Superior temporal gyrus (tissue), 1 donor: ENCODE results near the gene CACFD1.
A peak's percentile ranks its signal among the peaks of the same experiment; 100 is the strongest.

ENCODE experiments used
- DNase-seq: peaks from one replicate; pipeline ENCODE4 v3.0.0-alpha.2; 2016; ENCODE audit errors: extremely low spot score

CACFD1 gene

DNA sequence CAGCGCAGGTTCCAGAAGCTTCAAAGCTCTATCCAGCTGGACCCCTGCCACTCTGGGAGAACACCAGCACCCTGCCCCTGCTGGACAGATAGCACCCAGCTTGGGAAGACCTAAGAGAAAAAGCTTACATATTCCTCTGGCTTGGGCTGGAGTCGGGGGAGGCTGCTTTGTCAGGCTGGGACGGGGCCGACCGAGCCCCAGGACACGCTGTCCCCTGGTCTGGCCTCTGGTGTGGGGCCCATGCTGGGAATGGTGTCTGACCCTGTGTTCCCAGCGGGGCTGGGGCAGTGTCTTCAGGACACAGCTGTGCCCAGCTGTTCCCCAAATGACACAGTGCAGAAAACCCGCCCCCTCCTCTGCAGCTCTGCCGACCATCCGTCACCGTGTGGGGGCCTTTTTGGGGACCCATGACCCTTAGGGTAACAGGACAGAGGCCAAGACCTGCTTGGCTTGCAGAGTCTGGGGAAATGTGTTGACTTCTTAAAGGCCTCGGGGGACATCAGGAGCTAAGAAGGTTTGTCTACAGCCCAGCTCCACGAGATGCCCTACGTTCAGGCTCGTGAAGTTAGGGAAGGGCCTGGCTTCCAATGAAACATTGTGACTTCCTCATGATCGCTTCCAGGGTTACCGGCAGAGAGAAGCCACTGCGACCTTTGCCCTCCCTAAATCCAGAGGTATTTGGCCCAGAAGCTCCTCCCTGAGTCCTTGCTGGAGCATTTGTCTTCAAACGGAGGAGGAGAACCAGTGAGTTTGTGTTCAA, 39.5 kb downstream of the CACFD1 start:
- no peak for DNase-seq

DNA sequence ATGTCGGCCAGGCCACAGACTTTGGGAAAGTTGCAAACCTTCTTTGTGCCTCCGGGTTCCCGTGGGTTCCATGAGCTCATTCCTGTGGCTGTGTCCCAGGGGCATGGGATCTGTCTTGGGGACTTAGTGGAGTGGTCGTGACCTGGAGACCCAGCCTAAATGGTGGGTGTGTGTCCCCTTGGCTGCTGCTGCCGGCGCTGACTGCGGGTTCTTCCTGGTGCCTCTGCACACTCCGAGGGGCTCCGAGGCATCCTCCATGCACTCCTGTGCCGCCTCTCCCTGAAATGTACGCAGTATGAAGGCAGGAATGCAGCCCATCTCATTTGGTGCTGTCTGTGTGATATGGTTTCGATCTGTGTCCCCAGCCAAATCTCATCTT, 40.1 kb downstream of the CACFD1 start:
- DNase-seq, result no peak

DNA sequence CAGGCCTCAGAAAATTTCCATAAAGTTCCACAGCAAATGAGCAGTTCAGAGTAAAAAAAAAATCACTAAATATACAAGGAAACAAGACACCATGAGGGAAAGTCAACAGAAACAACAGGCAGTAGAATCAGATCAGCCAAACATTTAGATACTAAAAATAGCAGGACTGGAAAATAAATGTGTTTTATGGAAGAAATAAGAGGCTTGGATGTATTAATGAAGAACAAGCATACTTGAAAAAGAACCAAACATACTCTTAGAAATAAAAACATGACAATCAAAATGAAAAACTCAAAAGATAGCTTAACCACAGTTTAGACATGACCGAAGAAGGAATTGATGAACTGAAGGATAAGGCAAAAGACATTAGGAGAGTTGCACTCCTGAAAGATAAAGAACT, 42.3 kb downstream of the CACFD1 start:
- no peak for DNase-seq

DNA sequence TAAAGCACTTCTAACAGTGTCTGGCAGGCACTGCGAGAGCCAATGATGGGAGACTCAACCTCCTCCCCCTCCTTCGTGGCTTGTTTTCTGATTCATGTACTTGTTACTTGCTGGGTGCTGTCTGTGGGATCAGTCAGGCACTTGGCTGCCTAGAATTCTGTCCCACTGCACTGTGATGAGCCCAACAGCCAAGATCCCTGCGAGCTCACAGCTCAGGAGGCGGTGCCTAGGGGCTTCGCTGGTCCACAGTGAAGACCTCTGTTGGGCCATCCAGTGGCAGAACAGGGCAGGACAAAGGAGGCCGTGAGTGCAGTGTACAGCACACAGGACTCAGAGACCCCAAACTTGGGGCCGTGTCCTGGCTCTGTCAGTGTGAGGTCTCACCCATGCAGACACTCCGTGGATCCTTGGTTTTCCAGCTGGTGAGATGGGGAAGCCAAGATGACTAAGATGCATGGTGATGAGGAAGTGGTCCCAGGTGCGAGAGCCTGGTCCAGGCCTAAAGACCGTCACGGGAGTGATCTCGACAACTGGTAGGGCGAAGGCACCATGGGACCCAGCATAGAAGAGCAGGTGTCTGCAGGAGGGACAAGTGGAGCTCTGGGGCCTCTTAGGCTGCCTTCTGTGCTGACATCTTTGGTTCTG, 45.5 kb downstream of the CACFD1 start:
- no peak for DNase-seq

DNA sequence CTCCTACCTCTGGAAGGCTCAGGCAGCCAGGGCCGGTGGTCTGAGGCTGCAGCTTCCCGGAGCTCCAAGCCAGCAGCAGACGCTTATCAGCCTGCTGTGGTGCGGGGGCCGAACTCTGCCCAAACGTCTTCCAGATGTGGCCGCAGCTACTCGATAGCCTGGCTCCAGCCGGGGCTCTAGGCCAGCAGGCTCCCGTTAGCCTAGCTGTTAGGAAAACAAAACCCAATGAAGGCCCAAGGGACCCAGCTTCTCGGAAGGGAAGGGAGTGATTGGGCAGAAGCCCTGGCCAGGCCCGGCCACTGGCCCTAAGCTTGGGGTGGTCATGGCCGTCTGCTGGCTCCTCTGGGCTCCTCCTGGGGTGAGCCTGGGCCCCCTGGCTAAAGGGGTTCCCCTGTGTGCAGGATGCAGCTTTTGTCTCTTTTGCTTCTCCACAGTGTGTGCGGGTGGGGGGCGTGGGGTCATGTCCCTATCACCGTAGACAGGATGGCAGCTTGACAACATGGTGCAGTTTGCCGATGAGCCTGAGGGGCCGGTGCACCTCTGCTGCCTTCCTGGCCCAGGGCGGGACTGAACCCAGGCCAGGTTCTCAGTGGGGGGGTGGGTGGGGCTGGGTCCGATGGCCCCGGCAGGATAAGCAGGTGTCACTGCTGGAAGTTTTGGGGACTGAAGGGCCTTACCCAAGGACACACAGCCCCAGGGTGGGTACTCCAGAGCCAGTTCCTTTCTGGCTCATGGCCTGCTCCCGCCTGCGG, 46.3 kb downstream of the CACFD1 start:
- DNase-seq, result no peak

DNA sequence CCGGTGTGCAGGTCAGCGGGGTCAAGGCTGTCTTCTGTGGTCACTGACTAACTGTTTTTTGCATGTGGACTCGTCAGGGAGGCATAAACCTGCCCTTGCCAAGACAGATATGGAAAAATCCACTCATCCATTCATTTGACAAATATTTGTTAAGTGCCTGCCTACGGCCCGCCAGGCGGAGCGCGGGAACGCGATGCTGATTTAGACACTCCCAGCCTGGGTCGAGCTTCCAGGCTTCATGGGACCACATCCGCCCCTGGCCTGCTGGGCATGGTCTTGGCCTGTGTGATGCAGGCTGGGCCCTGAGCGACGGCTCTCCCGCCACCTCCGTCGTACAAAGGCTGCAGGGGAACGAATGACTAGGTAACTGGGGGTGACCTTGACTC, 46.9 kb downstream of the CACFD1 start:
- no peak for DNase-seq

DNA sequence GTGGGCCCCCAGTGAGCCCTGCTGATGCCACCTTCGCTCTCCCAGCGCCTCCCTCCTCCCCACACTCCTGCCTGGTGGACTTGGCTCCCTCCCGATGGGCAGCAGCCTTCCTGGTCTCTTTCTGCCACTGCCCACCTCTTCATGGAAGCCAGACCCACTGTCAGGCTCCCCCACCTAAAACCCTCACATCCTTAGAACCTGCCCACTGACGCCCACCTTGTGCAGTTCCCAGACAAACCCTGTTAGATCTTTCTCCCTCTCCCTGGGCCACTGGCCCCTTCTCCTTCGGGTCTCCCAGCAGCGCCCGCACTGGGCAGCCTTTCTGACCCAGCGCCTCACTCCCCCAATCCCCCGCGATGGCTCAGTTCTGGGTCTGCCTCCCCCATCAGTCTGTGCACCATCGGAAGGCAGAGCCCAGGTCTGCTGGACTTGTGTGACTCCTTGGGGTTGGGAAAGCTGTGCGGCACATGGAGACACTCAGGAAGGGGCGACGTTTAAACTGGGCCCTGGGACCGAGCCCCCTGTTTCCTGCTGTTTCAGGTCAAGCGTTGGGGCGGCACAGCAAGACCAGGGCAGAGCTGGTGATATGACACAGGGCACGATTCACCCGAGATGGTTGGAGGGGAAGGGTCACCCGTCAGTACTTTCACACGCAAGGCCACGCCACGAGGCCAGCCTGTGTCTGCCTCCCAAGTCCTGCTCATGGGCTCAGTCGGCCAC, 47.6 kb downstream of the CACFD1 start:
- DNase-seq, result no peak

DNA sequence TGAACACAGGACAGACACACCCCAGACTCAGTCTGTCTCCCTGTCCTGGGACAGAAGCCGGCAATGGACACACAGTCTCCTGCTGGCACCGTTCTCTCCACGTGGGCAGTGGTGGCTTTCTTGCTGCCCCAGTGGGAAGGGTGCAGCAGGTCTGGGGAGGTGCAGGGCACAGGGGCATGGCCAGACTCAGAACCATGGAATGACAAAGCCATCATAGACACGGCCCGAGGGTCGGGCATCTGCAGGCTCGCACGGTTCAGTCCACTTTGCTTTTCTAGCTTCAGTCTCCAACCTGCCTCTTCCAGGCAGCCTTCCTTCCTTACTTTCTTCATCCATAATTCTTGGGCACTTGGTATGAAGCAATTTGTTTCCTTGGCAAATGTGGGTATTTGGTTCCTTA, 48.3 kb downstream of the CACFD1 start:
- DNase-seq, result no peak

DNA sequence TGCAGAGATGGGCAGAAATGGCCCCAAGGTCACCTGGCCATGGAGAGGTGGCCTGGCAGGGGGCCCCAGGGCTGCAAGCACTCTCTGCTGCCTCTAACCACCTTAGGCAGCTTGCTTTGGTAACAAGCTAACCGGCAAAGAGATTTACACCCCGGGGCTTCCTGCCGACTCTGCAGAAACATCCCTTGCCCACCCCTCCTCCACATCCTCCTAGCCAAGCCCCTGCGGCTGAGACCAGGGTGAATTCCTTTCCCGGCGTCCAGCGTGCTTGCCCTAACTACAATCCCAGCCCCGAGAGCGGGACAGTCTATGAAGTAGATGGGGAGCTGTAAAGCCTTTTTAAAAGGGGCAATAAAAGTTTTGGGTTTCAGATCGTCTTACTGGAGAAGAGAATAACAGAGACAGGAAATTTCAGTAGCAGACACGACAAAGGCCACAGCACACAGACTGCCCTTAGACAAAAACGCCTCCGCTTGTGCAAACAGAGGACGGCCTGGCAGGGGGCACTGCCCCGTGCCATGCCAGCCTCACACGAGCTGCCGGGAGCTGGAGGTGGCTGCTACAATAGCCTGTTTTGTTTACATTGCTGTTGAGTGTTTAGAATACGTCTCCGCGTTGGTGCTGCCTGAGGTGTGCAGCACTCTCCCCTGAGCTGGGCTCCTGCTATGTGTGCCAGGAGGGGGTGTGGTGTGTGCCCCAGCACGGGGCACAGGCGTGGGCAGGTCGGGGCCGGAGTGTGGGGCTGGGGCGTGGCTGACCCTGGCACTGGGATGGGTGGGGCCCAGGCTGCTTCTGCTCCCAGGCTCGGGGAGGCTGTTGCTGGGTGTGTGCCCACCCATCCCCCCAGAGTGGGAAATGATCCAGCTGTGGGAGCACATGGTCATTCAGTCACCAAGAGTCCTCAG, 49.7 kb downstream of the CACFD1 start:
- DNase-seq, result peak; percentile 67

DNA sequence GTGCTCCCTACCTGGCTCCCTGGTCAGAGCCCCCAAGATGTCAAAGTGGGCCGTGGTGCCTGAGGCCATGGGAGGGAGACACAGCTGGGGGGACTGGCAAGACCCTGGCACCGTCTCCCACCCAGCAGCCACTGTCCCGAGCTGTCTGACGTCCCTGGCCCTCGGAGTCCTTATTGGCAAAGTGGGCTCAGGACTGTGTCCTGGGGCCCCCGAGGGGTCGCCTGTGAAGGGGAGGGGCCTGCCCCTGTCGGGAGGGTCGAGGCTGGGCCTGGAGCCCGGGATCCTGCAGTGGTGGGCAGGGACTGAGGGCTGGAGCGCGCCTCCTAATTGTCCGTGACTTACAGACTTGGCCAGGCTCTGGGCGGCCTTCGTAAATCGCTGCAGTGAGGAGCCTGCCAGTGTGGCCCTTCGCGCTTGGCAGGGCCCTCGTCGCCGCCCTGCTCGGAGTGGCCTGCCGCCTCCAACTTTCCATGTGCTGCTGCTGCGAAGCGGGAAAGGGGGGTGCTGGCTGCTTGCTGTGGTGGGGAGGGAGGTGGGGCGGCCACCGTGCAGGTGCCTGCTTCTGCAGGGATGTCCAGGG, 51.2 kb downstream of the CACFD1 start:
- DNase-seq, result no peak

DNA sequence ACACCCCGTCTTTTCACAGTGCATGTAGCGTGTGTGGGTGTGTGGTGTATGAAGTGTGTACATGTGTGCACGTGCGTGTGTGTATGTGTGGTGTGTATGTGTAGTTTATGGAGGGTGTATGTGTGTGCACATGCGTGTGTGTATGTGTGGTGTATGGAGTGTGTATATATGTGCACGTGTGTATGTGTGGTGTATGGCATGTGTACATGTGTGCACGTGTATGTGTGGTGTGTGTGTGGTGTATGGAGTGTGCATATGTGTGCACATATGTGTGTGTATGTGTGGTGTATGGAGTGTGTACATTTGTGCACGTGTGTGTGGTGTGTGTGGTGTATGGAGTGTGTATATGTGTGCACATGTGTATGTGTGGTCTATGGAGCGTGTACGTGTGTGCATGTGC, 51.8 kb downstream of the CACFD1 start:
- no peak for DNase-seq

DNA sequence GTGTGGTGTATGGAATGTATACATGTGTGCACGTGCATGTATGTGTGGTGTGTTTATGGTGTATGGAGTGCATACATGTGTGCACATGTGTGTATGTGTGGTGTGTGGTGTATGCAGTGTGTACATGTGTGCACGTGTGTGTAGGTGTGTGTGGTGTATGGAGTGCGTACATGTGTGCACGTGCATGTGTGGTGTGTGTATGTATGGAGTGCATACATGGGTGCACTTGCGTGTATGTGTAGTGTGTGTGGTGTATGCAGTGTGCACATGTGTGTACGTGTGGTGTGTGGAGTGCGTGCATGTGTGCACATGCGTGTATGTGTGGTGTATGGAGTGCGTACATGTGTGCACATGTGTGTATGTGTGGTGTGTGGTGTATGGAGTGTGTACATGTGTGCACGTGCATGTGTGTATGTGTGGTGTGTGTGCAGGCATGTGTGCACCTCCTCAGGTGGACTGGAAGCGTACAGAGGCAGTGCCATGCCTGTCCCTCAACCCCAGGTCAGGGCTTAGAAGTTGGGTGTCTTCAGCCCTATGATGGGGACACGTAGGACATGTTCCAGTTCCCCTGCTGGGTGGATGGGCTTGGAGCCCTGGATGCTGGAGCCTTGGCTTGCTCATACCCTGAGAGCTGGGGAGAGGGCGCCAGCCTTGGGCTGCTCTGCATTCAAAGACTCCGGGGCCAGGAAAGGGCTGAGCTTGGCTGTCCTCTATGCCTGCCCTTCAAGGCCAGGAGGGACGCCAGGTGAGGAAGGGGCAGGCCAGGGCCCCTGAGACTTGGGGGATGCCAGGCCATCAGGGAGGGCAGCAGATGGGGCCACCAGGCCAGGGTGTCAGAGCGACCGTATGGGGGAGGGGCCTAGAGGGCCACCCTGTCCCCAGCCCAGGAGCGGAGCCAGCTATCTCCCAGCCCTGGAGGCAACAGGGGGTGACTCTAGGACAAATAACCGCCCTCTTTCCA, 52.8 kb downstream of the CACFD1 start:
- no peak for DNase-seq

DNA sequence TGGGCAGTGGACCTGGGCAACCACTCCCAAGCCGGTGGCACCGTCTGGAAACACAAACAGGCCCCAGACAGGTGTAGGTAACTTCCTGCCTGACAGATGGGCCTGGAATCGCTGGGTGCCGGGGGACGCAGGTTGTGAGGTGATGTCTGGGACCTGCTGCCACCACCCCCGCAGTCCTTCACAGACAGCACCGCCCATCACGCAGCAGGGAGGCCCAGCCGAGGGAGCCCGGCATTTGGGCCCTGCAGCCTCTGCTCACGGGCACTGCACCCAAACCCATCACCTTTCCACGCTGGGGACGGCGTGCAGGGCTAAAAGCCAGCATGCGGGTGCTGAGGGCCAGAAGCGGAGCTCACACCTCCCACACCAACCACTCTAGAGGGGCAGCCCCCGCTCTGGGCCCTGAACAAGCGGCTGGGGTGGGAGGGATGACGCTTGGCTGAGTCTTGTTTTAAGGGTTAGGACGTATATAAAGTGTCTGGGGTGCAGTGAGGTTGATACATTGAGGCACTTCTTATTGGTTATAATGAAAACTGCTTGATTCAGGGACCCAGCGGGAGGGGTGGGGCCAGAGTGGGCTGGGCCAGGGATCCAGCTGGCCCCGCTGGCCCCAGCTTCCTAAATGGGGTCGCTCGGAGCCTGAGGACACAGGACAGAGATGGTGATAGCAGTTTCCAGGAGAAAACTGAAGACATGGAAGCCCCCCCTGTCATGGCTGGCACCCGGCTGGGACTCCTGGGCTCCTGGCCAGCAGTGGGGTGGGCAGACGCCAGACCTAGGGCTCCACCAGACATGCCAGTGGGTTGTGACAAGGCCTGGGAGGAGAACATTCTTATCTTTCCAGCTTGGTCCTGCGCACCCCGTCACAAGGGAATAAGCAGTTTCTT, 53.7 kb downstream of the CACFD1 start:
- DNase-seq, result no peak

DNA sequence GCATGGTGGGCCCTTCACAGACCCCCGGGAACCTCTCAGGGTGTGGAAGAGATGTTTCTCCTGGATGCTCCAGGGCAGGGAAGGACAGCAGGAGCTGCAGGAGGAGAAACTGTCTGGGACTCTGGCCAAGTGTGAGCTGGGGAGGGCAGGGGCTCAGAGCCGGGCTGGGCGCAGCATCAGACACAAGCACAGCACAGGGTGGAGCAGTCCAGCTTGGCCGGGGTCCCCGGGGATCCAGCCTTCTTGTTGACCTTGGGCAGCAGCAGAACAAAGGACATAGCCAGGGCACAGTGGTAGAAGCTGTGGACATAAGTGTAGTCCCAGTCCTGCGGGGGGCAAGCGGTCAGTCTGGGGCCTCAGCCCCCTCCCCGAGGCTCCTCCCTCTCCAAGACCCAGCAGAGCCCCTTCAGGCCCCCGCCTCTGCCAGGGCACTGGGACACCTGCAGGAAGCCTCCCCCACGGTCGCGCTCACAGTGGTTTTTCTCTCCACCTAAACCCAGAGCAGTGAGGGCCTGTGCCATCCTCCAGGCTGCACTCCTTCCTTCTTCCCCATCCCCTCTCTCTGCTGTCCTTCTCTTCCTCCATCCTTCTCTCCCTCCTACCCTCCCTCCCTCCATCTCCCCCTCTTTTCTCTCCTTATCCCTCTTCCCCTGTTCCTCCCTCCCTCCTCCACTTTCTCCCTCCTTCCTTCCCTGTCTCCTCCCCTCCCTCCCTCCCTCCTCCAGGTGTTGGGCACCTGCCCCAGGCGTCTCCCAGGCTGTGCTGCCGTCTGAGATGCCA, 54.9 kb downstream of the CACFD1 start:
- DNase-seq, result peak; percentile 68

DNA sequence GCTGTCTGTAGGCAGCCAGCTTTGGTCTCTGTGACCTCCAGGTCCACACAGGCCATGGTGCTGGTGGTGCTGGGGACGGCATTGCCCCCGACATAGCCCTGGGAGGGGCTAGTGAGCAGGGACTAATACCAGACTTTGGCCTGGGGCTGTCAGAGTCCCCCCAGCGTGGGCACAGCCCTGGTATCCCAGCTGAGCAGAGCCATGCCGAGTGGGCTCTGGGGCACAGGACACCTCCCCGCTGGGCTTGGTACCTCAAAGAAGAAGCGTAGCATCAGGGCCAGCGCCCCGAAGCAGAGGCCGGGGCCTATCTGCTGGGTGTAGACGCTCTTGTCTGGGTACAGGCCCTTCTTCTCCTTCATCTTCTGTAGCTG, 55.4 kb downstream of the CACFD1 start:
- no peak for DNase-seq

DNA sequence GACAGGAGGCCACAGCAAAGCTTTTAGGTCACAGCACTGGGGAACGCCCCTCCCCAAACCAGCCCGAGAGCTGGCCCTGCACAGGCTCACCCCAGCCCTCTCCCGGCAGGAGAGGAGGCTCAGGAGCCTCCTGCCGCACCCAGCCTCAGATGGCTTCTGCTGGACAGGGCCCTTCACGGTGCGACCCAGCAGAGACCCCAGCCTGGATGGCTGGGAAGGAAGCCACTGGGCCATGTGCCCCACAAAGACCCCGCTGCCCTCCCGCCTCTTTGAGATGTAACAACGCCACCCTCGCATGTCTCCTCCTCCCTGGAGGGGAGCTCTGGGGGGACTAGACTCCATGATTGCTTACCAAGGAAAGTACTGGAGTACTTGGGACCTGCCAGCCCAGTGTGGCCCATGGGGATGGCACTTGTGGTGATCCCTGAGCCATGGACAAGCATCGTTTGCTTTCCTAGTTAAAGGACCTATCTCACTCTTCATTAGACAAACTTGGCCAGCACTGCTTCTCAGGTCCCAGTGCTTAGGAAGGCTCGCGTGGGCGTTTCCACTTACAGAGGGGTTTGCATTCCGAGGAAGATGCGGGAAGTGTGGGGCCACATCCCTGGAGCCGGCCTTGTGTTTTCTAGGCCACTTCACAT, 56.0 kb downstream of the CACFD1 start:
- no peak for DNase-seq

DNA sequence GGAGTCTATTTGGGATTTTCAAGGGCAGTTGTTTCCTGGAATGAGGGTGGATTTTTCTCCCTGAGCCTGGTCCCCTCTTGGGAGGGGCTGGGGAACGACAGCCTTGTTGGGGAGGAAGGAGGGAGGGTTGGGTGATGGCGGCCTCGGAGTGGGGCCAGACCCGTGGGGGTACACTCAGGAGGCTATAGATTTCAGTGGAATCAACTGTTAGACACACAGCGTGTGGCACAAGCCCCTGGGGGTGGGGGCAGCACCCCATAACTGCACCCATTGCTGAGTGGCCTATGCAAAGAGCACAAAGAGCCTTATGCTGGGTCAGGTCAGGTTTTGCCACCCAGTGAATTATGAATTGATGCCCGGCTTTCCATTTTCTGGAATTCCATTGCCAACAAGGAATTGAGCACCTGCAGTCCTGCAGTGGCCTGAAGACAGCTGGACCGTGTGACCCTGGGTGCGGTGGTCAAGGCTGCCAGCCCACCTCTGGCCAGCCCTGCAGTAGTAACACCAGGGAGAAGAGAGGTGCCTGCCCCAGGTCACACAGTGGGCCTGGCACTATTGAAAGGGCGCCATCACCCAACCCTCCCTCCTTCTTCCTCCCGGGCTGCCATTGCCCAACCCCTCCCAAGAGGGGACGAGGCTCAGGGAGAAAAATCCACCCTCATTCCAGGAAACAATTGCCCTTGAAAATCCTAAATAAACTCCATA, 56.6 kb downstream of the CACFD1 start:
- no peak for DNase-seq
